ENCODE results near the gene TREH.

The TREH gene

GRCh38 chr11:118662401-118663271 lies 16.8 kb downstream of the TREH start:
- no peak for DNase-seq

DNA sequence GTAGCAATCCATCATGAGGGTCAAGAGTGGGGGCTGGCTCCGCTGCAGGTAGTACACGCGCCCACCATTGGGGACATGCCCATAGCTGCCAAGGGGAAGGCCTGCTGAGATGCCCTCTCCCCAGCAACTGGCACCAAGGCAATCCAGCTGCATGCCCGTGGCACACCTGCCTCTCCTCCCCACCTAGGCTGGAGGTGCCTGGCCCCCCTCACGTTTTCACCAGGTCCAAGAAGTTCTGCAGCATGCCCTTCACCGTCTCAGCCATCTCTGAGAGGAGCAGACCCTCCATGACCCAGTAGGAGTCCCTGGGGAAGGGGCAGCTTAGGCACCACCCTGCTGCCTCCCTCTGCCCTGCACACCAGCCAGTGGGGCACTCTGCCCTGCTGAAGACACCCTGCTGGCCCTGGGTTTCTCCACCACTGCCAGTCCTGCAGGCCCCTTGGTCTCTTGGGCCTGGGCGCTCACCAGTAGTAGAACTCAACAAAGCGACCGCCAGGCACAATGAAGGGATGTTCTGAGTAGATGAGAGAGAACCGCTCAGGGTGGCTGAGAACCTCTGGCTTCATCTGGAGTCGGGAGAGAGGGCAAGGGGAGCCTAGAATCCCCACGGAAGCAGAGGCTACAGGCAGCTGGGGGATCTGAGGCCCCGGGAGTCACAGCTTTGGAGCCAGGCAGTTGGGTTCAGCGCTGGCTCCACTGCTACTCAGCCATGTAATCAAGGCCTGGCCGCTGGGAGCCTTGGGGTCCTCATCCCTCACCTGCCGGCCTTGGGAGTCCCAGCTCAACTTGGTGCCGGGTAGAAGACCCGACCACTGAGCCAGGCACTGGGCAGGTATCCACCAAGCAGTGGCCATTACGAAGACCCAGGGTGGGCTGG lies 17.8 kb downstream of the TREH start:
- DNase-seq: no peak

- no peak for DNase-seq
These were observed 18.6 kb downstream of the TREH start for GRCh38 chr11:118660681-118661424.

DNA sequence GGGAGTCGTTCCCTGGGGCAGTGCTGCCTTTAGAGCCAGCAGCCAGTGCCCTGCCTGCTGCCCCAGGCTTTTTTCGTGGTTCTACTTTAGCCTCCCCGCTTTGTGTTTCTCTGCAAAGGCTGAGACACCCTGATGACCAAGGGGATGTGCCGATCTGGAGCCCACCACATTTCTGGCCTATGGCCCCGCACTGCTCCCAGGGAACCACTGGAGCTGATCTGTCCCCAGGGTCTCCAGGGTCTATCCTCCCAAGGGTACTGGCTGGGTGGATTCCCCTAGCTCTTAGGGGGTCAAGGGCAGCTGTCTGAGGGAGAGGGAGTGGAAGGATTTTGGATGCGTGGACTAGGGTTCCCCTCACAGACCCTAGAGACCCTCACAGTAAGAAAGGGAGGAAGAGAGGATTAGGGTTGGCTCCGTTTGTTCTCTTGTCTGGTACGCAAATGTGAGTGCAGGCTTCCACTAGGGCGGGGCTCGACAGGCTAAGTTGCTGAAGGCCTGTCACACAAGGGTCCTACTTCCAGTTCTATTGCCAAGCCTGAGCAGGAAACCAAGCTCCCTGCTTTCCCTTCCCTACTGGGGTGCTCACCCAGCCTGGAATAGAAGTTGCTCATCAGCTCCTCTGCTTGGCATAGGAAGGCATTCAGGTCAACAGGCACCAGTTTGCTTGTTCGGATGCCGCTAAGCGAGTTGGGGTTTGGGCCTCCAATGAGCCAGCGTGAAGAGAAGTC lies 19.3 kb downstream of the TREH start:
- DNase-seq: no peak

DNA sequence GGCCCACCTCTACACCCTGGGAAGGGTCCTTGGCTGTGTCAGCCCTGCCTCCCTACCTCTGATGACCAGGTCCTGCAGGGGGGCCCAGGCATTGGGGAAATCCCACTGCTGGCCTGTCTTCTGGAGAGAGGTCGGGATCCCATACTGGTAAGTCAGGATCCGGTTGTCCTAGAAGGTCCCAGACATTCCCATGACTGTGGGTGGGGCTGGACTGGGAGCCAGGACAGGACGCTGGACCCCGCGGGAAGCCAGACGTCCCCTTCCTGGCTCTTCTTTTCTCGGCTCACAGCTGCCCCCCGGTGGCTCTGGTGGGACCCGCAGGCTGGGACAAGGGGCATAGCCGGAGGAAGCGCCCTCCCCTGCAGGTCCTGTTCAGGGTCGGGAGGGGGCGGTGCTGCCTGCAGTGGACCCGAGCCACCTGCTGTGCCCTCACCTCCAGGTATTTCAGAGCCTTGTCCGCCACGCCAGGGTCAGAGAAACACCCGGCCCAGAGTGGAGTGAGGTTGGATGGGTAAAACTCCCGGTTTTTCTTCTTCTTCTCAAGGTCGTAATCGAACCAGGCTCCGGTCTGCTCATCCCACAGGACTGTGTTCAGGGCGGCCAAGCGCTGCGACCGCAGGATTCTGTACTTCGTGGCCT lies 20.0 kb downstream of the TREH start:
- peak; percentile 76 to 87 for DNase-seq

DNA sequence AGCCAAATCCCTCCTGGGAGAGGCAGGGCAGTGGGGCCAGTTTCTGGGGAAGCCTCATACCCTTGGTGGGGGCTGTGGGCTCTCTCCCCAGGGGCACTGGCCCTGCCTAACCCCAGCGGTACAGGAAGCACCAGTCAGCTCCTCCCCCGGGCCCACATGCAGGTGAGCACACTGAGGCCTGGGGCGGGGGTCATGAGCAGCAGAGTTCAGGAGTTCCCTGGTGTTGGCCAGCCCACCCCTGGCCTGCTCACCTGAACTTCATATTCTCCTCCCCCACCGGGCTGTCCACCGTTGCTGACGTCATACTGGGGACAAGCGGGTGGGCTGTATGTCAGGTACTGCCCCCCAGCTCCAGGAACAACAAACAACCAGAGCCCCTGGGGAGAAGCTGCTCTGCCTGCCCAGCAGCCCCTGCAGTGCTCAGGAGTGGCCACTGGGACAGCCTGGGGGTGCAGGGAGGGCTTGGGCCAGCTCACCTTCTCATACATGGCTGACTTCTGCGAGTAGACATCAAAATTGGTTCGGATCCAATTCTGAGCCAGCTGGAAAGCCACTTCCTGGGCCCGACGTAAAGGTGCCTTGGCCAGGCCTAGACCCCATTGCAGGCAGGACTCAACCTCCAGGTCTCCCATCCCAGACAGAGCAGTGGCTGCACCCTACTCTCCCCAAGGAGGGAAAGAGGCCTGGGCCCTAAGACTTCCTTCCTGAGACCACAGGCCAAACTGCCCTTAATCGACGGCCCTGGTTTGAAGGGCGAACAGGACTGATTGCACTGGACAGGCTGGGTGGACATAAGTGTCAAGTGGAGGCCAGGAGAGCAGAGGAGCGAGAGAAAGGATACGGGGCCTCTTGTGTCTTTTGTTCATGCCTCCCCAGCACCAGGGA lies 20.8 kb downstream of the TREH start:
- no peak for DNase-seq

DNA sequence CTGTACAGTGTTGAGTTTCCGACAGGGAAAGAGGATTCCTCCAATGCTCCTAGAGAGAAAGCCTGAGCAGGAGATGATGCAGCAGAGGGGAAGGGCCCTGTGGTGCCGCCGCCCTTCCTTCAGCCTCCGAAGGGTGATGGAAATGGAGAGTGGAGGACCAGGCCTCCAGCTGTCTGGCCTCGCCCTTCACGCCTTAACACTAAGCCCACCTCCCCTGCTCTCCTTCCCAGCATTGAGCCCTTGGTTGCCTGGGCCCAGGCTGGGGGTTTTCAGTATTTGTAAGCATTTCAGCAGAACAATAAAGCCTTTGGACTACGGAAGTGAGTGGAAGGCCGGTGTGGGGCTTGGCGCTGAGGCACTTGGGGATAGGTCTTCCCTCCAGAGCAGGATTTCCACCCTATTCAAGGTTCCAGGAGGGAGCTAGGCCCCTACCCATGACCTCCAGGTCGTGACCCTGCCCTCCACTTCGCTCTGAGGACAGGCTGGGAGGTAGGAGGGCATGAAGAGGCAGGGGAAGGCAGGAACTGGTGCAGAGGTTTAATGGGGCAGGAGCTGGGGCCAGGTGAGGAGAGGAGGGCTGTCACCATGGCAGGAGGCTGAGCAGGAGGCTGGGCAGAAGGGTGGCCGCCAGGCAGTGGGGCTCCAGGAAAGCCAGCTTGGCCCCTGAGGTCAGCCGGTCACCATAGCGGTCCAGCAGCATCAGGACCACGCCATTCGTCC lies 21.6 kb downstream of the TREH start:
- DNase-seq: no peak

DNA sequence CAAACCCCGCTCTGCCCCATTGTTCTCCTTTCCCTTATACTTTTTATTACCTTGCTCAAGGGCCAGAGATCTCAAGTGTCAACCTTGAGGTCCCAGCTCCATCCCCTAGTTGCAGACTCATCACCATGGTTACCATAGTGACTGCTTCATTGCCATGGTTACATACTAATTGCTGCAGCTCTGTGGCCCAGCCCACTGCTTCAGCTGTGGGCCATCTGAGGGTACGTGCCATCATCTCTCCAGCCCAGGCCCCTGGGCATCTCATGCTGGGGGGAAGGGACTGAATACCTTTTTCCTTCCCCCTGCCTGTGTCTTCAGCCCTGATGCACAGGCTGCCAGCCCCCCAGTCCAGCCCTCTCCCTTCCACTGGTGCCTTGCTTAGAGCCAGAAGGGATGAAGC lies 22.2 kb downstream of the TREH start:
- no peak for DNase-seq

DNA sequence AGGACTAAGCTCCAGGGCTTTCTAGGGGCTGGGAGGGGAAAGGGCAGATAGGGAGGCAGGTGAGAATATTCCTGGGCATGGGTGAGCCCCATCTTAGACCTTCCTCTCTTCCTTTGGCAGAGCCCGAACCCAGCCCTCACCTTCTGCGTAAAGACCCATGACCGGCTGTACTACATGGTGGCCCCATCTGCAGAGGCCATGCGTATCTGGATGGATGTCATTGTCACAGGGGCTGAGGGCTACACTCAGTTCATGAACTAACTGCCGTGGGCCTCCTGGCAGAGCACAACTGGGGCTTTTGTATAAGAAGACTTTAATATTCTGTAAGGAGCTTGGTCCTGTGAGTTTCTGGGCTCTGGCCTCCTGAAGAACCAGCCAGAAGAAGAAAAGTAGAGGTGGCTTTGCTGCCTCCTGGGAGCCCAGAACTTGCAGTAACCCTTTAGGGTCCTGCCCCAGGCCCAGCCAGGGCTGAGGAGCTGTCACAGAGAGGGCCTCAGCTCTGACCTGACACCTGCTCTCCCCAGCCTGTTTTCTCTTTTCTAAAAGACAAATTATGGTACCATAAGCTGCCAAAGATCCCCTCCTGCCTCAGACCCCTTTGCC lies 22.8 kb downstream of the TREH start:
- DNase-seq: no peak

- no peak for DNase-seq
These were observed 23.8 kb downstream of the TREH start for GRCh38 chr11:118655486-118656190.

DNA sequence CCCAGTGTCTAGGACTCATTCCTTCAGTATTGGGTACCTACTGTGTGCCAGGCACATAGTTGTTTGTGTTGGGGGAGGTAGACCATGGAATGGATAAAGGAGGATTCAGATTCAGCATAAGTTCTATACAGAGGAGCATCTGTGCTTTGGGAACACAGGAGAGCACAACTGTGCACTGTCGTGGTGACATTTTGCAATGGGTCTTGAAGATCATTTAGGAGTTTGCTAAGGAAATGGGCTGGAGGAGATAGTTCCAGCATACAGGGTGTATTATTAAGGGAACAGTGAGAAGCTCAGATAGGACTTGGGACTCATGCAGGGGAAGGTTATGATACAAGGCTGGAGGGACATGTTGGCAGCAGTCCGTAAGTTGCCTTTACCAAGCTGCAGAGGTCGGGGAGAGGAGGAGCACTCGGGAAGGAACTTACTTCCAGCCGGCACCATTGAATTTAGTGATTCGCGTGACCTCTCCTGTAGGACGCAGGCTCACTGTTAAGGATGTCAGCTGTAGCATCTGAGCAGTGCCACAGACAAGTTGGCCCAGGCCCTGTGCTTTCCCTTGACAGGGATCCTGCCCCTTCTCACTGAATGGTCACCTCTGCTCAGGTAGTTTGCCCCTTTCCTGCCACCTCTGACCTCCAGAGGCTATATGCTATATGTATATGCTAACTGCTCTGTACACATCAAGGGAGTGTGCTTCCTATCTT lies 25.6 kb downstream of the TREH start:
- no peak for DNase-seq

DNA sequence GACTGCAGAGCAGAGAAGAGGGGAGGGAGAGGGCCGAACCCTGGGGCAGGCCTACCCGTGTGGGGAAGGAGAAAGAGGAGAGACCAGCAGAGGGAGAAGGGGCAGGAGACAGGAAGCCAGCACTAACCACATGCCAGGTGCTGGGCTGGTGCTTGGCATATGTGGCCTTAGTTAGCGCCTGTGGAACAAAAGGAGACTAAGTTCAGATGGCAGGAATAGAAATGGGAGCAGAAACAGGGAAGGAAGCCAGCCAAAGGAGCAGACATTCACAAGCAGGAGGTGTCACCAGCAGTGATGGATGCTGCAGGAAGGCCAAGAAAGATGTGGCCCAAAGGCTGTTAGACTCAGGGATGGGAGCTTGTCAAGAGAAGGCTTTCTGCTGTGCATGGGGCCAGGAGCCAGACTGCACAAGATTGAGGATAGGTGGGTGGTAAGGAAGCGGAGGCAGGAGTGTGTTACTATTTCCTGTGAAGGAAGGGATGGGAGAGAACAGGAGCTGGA lies 26.7 kb downstream of the TREH start:
- no peak for DNase-seq

DNA sequence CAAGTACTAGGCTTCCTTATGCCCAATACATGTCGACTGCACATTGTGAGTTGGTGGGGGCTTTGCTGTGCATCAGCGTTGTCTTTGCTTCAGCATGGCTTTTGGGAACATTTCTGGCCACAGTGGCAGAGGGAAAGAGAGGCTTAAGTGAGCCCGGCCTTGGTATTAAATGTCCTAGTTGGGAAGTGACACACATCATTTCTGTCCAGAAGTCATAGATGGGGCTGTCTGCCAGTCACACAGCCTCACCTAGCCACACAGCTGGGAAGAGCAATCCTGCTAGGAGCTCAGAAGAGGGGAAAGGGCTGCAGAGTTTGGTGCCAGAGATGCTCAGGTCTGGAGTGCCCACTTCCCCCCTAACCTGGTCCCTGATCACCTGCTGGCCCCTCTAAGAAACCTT lies 27.6 kb downstream of the TREH start:
- no peak for DNase-seq

DNA sequence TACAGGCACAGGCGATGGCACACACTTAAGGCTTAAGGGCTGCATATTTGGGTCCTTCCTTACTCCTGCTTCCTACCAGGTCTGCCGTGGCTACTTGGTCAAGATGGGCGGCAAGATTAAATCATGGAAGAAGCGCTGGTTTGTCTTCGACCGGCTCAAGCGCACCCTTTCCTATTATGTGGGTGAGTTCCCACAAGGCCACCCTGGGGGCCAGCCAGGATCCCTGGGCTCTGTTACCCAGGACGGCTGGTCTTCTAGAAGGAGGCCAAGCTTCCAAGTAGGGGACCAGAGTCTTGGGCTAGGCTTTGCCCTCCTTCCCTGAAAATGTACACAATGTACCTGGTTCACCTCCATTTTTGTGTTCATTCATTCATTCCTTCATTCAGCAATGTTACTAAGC lies 29.1 kb downstream of the TREH start:
- no peak for DNase-seq

GRCh38 chr11:118649941-118650340 lies 29.5 kb downstream of the TREH start:
- no peak for DNase-seq

DNA sequence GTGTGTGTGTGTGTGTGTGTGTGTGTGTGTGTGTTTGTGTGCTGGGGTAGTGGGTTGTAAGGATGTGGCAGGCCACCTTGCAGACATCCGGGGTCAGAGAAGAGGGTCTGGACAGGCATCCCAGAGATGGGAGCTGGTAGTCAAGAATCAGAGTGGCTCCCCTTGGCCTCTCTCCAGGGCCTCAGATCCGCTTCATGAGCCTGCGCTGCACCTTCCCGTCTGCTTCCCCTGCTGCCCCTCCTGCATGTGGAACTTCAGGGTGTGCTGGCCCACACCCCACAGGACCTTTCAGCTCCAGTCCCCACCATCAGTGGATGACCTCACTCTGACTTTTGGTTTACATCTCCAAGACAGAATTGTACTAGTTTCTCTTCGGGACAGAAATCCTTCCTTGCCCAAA lies 31.2 kb downstream of the TREH start:
- DNase-seq: no peak

DNA sequence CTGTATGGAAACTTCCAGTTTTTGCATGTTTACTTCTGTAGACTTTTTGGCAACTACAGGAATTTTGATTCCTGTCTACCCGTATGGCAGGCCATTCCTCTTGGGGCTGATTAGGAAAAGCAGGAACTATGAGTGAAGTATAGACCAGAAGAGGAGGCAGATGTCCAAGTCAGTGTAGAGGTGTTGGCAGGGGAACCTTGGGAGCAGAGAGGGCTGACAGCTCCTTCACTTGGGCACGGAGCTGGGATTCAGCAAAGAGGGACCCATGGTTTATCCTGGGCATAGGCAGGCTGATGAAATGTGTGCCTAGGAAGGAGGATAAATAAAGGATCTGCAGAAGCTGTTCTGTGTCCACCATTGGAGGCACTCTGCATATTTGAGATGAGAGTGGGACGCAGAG lies 33.1 kb downstream of the TREH start:
- DNase-seq: no peak

GRCh38 chr11:118645066-118645715 lies 34.3 kb downstream of the TREH start:
- DNase-seq: no peak

Measured in stimulated activated CD4-positive, alpha-beta T cell treated with anti-CD3 and anti-CD28 coated beads, Interleukin-4, amount 100 ng/mL, for 4 hours (primary cell).